IMR-90 (cell line): Measurements from ENCODE around the gene CAPN10.

Experiments
- CTCF ChIP-seq: conservative IDR thresholded peaks from 2 replicates; pipeline ENCODE4 v1.5.1; 2012; ENCODE audit warnings: mild to moderate bottlenecking, low read depth, low read length, improper control_type of control experiment
- MAFK ChIP-seq: IDR thresholded peaks from 2 replicates; pipeline ENCODE4 v1.6.1; 2012; ENCODE audit warnings: low read depth, low read length, improper control_type of control experiment
- MXI1 ChIP-seq: IDR thresholded peaks from 2 replicates; pipeline ENCODE4 v1.6.1; 2012; ENCODE audit warnings: low read depth, mild to moderate bottlenecking, low read length, moderate library complexity, borderline replicate concordance
- POLR2A ChIP-seq: IDR thresholded peaks from 2 replicates; pipeline ENCODE4 v1.6.1; 2012; ENCODE audit warnings: mild to moderate bottlenecking, low read depth, low read length
- RFX5 ChIP-seq: IDR thresholded peaks from 2 replicates; pipeline ENCODE4 v1.8.0; 2012; ENCODE audit warnings: low read depth, mild to moderate bottlenecking, low read length, moderate library complexity
- USF2 ChIP-seq: fragments of 150-350 bp; IDR thresholded peaks from 2 replicates; pipeline ENCODE4 v1.6.1; 2017; ENCODE audit warnings: mild to moderate bottlenecking, antibody characterized with exemption, low read length, low read depth

- TF ChIP-seq RFX5, result no peak
- TF ChIP-seq CTCF, result no peak
- no peak for TF ChIP-seq MXI1
- no peak for TF ChIP-seq MAFK
- TF ChIP-seq POLR2A, result no peak
- TF ChIP-seq USF2, result no peak
Observed at GRCh38 chr2:240637901-240638345, 51.4 kb downstream of the CAPN10 start.
